Measurements from ENCODE around the gene RSPH4A.

The RSPH4A gene

DNA sequence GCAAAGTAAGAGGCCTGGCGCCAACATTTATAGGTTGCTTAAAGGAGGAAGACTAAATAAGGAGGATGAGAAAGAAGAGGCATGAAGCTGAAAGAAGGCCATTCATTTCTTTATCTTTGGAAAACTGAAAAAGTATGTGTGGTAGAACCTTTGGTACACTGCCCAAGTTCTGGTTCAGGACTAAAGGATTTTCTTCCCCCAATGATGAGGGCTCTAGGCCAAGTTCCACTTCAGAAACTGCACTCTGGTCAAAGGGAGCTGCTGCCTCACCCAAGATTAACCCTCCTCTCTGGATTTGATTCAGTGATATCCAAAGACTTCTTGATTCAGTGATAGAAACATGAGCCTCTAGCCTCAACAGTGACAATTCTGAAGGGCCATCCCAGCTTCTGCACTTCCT, 59.7 kb downstream of the RSPH4A start:
- peaks cover 5% of the 10 kb centered on the region; the same call in 1 of the 2 replicates for H3K79me2 ChIP-seq (ENCODE audit: insufficient read depth, low read length)
- no peaks in the 10 kb centered on the region for H3K9me3 ChIP-seq (ENCODE audit: insufficient read depth, low read depth, low read length)
- H3F3A ChIP-seq (ENCODE audit: low read depth): no peaks in the 10 kb centered on the region
- no peak overlapping the region for H3K4me2 ChIP-seq (ENCODE audit: low read depth, low read length, poor library complexity, severe bottlenecking)
- TF ChIP-seq EZH2phosphoT487 (IDR thresholded peaks at IDR 0.05; ENCODE audit: borderline replicate concordance): no peak
- TF ChIP-seq, protein P1, sequence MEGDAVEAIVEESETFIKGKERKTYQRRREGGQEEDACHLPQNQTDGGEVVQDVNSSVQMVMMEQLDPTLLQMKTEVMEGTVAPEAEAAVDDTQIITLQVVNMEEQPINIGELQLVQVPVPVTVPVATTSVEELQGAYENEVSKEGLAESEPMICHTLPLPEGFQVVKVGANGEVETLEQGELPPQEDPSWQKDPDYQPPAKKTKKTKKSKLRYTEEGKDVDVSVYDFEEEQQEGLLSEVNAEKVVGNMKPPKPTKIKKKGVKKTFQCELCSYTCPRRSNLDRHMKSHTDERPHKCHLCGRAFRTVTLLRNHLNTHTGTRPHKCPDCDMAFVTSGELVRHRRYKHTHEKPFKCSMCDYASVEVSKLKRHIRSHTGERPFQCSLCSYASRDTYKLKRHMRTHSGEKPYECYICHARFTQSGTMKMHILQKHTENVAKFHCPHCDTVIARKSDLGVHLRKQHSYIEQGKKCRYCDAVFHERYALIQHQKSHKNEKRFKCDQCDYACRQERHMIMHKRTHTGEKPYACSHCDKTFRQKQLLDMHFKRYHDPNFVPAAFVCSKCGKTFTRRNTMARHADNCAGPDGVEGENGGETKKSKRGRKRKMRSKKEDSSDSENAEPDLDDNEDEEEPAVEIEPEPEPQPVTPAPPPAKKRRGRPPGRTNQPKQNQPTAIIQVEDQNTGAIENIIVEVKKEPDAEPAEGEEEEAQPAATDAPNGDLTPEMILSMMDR (conservative IDR thresholded peaks at IDR 0.05; ENCODE audit: low read length): no peak
- no peak overlapping the region for H3K9ac ChIP-seq (ENCODE audit: low read depth, low read length, poor library complexity, severe bottlenecking)
- no peaks in the 10 kb centered on the region for H3K27me3 ChIP-seq (ENCODE audit: insufficient read depth, low read length, poor library complexity, severe bottlenecking)
- H2AFZ ChIP-seq (ENCODE audit: low read length): no peak overlapping the region
- peaks cover 8% of the 10 kb centered on the region for H3K4me1 ChIP-seq (ENCODE audit: insufficient read depth, low read length, poor library complexity, severe bottlenecking)
- no peaks in the 10 kb centered on the region for H3K36me3 ChIP-seq (ENCODE audit: insufficient read depth, low read length)
- H3K9me2 ChIP-seq (replicated peaks; ENCODE audit: low read depth, low read length): no peaks in the 10 kb centered on the region
- no peaks in the 10 kb centered on the region for H4K20me1 ChIP-seq (ENCODE audit: insufficient read depth, low read length, poor library complexity, severe bottlenecking)
- no peak overlapping the region for H3K4me3 ChIP-seq (ENCODE audit: low read length, poor library complexity, severe bottlenecking)

DNA sequence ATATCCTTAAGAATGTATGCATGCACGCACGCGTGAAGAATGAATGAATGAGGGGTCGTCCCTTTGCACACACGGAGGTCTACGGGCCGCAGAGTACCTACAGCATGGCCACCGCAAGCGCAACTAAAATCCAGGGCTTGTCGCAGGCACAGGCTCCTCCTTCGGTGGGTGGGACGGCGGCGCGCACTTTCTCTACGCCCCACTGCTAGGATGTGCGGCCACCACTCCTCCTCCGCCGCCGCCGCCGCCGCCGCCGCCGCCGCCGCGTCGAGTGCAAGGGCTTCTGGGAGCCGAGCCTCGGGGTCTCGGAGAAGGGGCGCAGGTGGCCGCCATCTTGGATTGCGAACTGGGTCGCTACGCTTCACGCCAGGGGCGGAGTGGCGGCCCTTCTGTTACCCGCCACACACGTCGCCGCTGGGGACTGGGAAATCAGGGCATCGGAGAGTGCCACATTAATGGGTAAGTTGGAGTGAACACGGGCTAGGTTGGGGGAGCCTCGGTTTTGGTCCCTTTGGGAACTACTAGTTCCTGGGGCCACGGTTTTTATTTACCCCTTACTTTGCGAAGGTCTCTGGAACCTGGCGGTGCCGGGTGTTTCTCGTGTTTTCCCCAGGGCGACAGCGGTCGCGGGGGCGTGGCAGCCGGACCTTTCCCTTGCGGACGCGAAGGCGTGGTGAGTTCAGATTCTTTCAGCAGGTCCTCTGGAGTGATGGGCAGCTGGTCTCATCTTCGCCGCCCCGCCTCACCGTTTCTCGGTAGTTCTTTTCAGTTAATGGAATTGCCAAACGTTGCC, 64.8 kb downstream of the RSPH4A start, which contains the start of gene KPNA5:
KPNA5 (plus strand) TSS at position 332 of the 793 bp plus-strand sequence; CDS start at position 456, 124 bp downstream.
- Histone ChIP-seq H3K36me3 (ENCODE audit: insufficient read depth, low read length) (no peaks in the 10 kb centered on the region), H3K9ac (ENCODE audit: low read depth, low read length, poor library complexity, severe bottlenecking) (peak within 1 kb of the TSS; percentile 80), H3F3A (ENCODE audit: low read depth) (peaks cover 4% of the 10 kb centered on the region; the same call in 1 of the 2 replicates), H4K20me1 (ENCODE audit: insufficient read depth, low read length, poor library complexity, severe bottlenecking) (peaks cover 9% of the 10 kb centered on the region), H3K9me2 (replicated peaks; ENCODE audit: low read depth, low read length) (no peaks in the 10 kb centered on the region), H3K9me3 (ENCODE audit: insufficient read depth, low read depth, low read length) (no peaks in the 10 kb centered on the region), H3K4me3 (ENCODE audit: low read length, poor library complexity, severe bottlenecking) (peak within 1 kb of the TSS; percentile 79), H2AFZ (ENCODE audit: low read length) (peak within 1 kb of the TSS; percentile 97), H3K4me2 (ENCODE audit: low read depth, low read length, poor library complexity, severe bottlenecking) (peak within 1 kb of the TSS; percentile 79), H3K4me1 (ENCODE audit: insufficient read depth, low read length, poor library complexity, severe bottlenecking) (peaks cover 18% of the 10 kb centered on the region), H3K79me2 (ENCODE audit: insufficient read depth, low read length) (peaks cover 47% of the 10 kb centered on the region), H3K27me3 (ENCODE audit: insufficient read depth, low read length, poor library complexity, severe bottlenecking) (no peaks in the 10 kb centered on the region)
- TF ChIP-seq EZH2phosphoT487 (IDR thresholded peaks at IDR 0.05; ENCODE audit: borderline replicate concordance): no peak
- TF ChIP-seq, protein P1 (conservative IDR thresholded peaks at IDR 0.05; ENCODE audit: low read length): no peak

DNA sequence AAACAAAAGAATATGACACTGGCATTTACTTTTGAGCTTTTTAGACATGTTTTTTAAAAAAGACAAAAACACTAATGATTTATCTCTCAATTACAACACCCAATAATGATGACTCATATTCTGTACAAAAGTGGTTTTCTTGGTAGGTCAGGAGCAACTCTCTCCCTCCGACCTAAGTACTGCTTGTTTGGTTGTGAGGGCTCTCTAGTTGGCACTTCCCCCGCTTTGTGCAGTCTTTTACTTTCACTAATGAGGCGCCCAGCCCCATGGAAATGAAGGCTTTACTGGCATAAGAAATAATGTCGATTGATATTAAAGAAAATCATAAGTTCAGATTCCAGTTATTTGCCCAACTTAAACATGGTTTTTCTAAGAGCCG, 66.0 kb downstream of the RSPH4A start:
- peaks cover 14% of the 10 kb centered on the region for H4K20me1 ChIP-seq (ENCODE audit: insufficient read depth, low read length, poor library complexity, severe bottlenecking)
- peak overlapping the region; percentile 79 for H3K4me3 ChIP-seq (ENCODE audit: low read length, poor library complexity, severe bottlenecking)
- peaks cover 4% of the 10 kb centered on the region; the same call in 1 of the 2 replicates for H3F3A ChIP-seq (ENCODE audit: low read depth)
- no peaks in the 10 kb centered on the region for H3K36me3 ChIP-seq (ENCODE audit: insufficient read depth, low read length)
- H3K9ac ChIP-seq (ENCODE audit: low read depth, low read length, poor library complexity, severe bottlenecking): peak overlapping the region; percentile 80
- H3K27me3 ChIP-seq (ENCODE audit: insufficient read depth, low read length, poor library complexity, severe bottlenecking): no peaks in the 10 kb centered on the region
- TF ChIP-seq, protein P1 (conservative IDR thresholded peaks at IDR 0.05; ENCODE audit: low read length): no peak
- TF ChIP-seq EZH2phosphoT487 (IDR thresholded peaks at IDR 0.05; ENCODE audit: borderline replicate concordance): no peak
- H2AFZ ChIP-seq (ENCODE audit: low read length): no peak overlapping the region
- H3K4me2 ChIP-seq (ENCODE audit: low read depth, low read length, poor library complexity, severe bottlenecking): peak overlapping the region; percentile 79
- H3K4me1 ChIP-seq (ENCODE audit: insufficient read depth, low read length, poor library complexity, severe bottlenecking): peaks cover 27% of the 10 kb centered on the region
- H3K9me2 ChIP-seq (replicated peaks; ENCODE audit: low read depth, low read length): no peaks in the 10 kb centered on the region
- peaks cover 59% of the 10 kb centered on the region for H3K79me2 ChIP-seq (ENCODE audit: insufficient read depth, low read length)
- no peaks in the 10 kb centered on the region for H3K9me3 ChIP-seq (ENCODE audit: insufficient read depth, low read depth, low read length)

All from Loucy (cell line).